Measurements from ENCODE around the gene POU5F1. TPM values are rescaled to one million over a fixed set of nuclear protein-coding genes. Genes with fewer than 3 reads are reported as not detected.
A peak's percentile ranks its signal among the peaks of the same experiment; 100 is the strongest.
"Not testable (repeated sequence)": the region's sequence is repeated elsewhere in the genome, so short reads cannot be mapped to it uniquely, and the experiment has no call there.

Gene POU5F1
- total and polyA plus RNA-seq, 10 donors = 0.57 to 3.7 (median 1.5) TPM

DNA sequence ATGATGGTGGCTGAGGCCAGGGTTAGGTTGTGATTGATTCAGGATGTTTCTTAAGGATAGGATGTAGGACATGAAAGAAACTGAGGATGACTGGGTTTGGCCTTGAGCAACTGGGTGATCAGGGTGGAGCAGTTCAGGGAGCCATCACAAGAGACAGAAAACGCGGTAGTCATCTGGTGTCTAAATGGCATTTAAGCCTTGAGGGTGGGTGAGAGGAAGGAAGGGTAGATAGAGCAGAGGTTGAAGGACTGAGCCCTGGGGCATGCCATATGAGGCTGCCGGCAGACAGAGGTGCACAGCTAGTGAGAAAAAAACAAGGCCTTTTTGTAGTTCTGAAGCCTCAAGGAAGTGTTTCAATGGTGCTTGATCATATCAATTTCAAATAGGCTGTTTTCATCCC lies 1.9 kb downstream of the POU5F1 start:
- Histone ChIP-seq H3K27ac (no peak overlapping the region), H3K4me1 (peaks cover 0 to 4% (median 0%) of the 10 kb centered on the region in 6 donors), H3K36me3 (no peaks in the 10 kb centered on the region), H3K4me3 (no peak overlapping the region), H3K9me3 (no peaks in the 10 kb centered on the region), H3K27me3 (replicated peaks in 1 of 7) (no peaks in the 10 kb centered on the region)
- intact Hi-C loops (cut with DNase I; ENCODE audit: low total_unique reads) = no loop called here
- 72 to 88% (median 79%) methylated on average over 3 of the region's 3 CpGs for WGBS, 5 donors
- TF ChIP-seq POLR2AphosphoS5 (IDR thresholded peaks at IDR 0.05) = no peak
- DNase-seq = no peak

DNA sequence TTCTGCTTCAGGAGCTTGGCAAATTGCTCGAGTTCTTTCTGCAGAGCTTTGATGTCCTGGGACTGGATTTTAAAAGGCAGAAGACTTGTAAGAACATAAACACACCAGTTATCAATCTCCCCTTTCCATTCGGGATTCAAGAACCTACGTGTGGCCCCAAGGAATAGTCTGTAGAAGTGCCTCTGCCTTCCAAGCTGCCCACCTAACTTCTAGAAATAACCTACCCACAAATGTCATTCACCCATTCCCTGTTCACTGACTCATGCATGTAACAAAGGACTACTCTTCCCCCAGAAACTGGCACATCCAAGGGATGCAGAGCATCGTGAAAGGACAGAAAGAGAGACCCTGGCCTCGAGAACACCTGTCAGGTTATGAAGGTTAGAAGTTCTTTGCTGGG lies 4.5 kb downstream of the POU5F1 start:
- WGBS, 5 donors = 68 to 93% (median 81%) methylated on average over 5 of the region's 5 CpGs

DNA sequence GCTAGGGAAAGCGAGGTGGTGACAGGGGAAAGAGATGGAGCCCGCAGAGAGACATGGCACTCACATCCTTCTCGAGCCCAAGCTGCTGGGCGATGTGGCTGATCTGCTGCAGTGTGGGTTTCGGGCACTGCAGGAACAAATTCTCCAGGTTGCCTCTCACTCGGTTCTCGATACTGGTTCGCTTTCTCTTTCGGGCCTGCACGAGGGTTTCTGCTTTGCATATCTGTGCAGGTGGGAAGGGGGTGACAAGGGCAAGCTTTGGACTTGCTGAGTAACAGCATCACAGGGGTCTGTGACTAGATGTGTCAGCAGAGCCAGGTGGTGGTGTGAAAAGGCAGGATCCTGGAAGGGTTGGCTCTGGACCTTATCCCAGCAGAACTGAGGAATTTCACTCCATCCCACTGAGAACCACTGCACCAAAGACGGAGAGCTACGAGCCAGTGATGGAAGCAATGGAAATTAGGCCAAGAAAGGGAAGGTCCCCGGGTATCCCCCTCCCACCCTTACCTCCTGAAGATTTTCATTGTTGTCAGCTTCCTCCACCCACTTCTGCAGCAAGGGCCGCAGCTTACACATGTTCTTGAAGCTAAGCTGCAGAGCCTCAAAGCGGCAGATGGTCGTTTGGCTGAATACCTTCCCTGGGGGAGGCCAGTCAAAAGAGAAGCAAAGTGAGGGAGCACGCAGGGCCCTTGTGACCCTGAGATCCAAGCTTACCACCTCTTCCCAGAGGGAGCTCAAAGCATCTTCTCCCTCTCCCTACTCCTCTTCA lies 5.2 kb downstream of the POU5F1 start:
- Histone ChIP-seq H3K36me3 (peaks cover 0 to 22% (median 0%) of the 10 kb centered on the region in 6 donors), H3K27ac (peak overlapping the region in 3 of 8 donors; percentile 24 to 57 (median 54))
- 71 to 86% (median 73%) methylated on average over 16 to 17 of the region's 17 CpGs for WGBS, 5 donors
- intact Hi-C loops (cut with DNase I; ENCODE audit: low total_unique reads); H3K9me3 ChIP-seq; H3K4me3 ChIP-seq; H3K27me3 ChIP-seq (replicated peaks in 1 of 7); H3K4me1 ChIP-seq; DNase-seq: not testable (repeated sequence)
- peak in 1 of 3 donors; percentile 64 for TF ChIP-seq POLR2AphosphoS5 (IDR thresholded peaks at IDR 0.05)

More for the DNA sequence above, 4.5 kb downstream of the POU5F1 start:
- H3K36me3 ChIP-seq = peaks cover 0 to 22% (median 0%) of the 10 kb centered on the region in 6 donors
- peak; percentile 0 for DNase-seq
- H3K27me3 ChIP-seq (replicated peaks in 1 of 7) = no peaks in the 10 kb centered on the region
- H3K4me3 ChIP-seq = no peak overlapping the region
- TF ChIP-seq, protein P1, sequence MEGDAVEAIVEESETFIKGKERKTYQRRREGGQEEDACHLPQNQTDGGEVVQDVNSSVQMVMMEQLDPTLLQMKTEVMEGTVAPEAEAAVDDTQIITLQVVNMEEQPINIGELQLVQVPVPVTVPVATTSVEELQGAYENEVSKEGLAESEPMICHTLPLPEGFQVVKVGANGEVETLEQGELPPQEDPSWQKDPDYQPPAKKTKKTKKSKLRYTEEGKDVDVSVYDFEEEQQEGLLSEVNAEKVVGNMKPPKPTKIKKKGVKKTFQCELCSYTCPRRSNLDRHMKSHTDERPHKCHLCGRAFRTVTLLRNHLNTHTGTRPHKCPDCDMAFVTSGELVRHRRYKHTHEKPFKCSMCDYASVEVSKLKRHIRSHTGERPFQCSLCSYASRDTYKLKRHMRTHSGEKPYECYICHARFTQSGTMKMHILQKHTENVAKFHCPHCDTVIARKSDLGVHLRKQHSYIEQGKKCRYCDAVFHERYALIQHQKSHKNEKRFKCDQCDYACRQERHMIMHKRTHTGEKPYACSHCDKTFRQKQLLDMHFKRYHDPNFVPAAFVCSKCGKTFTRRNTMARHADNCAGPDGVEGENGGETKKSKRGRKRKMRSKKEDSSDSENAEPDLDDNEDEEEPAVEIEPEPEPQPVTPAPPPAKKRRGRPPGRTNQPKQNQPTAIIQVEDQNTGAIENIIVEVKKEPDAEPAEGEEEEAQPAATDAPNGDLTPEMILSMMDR (IDR thresholded peaks at IDR 0.05 in 8 of 11, conservative IDR thresholded peaks at IDR 0.05 in 3 of 11) = no peak
- intact Hi-C loops (cut with DNase I; ENCODE audit: low total_unique reads) = no loop called here
- H3K4me1 ChIP-seq = peaks cover 0 to 4% (median 0%) of the 10 kb centered on the region in 6 donors
- H3K9me3 ChIP-seq = no peaks in the 10 kb centered on the region
- H3K27ac ChIP-seq = peak overlapping the region in 1 of 8 donors; percentile 54

DNA sequence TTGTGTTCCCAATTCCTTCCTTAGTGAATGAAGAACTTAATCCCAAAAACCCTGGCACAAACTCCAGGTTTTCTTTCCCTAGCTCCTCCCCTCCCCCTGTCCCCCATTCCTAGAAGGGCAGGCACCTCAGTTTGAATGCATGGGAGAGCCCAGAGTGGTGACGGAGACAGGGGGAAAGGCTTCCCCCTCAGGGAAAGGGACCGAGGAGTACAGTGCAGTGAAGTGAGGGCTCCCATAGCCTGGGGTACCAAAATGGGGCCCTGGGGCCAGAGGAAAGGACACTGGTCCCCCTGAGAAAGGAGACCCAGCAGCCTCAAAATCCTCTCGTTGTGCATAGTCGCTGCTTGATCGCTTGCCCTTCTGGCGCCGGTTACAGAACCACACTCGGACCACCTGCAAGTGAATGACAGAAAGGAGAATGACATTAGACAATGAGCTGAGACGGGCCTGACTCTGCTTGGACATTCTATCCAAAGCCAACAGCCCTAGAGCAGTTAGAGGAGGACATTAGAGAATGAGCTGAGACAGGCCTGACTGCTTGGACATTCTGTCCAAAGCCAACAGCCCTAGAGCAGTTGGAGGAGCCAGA lies 5.9 kb downstream of the POU5F1 start:
- Histone ChIP-seq H3K4me1 (peaks cover 0 to 12% (median 5%) of the 10 kb centered on the region in 6 donors), H3K27ac (peak overlapping the region in 3 of 8 donors; percentile 24 to 54 (median 48)), H3K36me3 (peaks cover 0 to 22% (median 0%) of the 10 kb centered on the region in 6 donors)
- H3K27me3 ChIP-seq (replicated peaks in 1 of 7); H3K4me3 ChIP-seq; intact Hi-C loops (cut with DNase I; ENCODE audit: low total_unique reads); H3K9me3 ChIP-seq: not testable (repeated sequence)
- 85 to 95% (median 93%) methylated on average over 7 of the region's 9 CpGs for WGBS, 5 donors
- peak; percentile 14 for DNase-seq

DNA sequence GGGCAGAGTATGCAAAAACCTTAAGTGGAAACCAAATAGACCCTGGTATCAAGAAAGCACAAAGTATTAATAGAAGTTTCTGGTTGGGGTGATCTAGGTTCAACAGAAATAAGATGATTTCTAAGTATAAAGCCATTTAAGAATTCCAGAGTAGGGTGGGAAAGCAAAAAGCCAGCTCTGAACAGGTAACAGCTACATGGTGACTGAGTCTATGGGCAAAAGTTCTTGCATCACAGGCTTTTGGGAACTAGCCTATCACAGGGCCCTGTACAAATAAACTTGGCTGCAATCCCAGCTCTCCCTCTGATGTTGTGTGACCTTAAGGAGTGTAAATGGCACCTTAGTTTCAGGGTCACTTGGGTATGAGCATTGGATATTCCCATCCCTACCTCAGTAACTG lies 6.6 kb downstream of the POU5F1 start:
- peaks cover 4 to 18% (median 12%) of the 10 kb centered on the region in 6 donors for H3K4me1 ChIP-seq
- no peak overlapping the region for H3K27ac ChIP-seq
- no peak for DNase-seq
- H3K9me3 ChIP-seq = no peaks in the 10 kb centered on the region
- intact Hi-C loops (cut with DNase I; ENCODE audit: low total_unique reads) = no loop called here
- H3K36me3 ChIP-seq = peaks cover 0 to 22% (median 0%) of the 10 kb centered on the region in 6 donors
- H3K27me3 ChIP-seq (replicated peaks in 1 of 7) = no peaks in the 10 kb centered on the region
- TF ChIP-seq POLR2AphosphoS5 (IDR thresholded peaks at IDR 0.05) (no peak), POLR2A (IDR thresholded peaks at IDR 0.05) (no peak)
- TF ChIP-seq, protein P1 (IDR thresholded peaks at IDR 0.05 in 8 of 11, conservative IDR thresholded peaks at IDR 0.05 in 3 of 11) = no peak
- H3K4me3 ChIP-seq = no peak overlapping the region

All from spleen (tissue), 11 donors.